Duodenal mucosa (tissue), 2 donors: ENCODE results near the gene SH3RF3.
A peak's percentile ranks its signal among the peaks of the same experiment; 100 is the strongest.

Experiments
- H3K27ac ChIP-seq: one replicate; pipeline ENCODE4 v1.7.0; 2013; ENCODE audit warnings: low read depth, low read length
- H3K27me3 ChIP-seq, 2 donors: one replicate each; pipeline ENCODE4 v1.7.0; 2013; ENCODE audit warnings: low read length in 2 of 2, control low read depth in 1 of 2; ENCODE audit not compliant: insufficient read depth in 2 of 2, control insufficient read depth in 1 of 2
- H3K36me3 ChIP-seq, 2 donors: one replicate each; pipeline ENCODE4 v1.7.0; 2013; ENCODE audit warnings: low read length in 2 of 2, control low read depth in 1 of 2; ENCODE audit not compliant: insufficient read depth in 2 of 2, control insufficient read depth in 1 of 2
- H3K4me1 ChIP-seq, 2 donors: one replicate each; pipeline ENCODE4 v1.7.0; 2013; ENCODE audit warnings: low read length in 2 of 2, control low read depth in 1 of 2; ENCODE audit not compliant: insufficient read depth in 2 of 2, control insufficient read depth in 1 of 2
- H3K4me3 ChIP-seq, 2 donors: one replicate each; pipeline ENCODE4 v1.7.0; 2013; ENCODE audit warnings: low read length in 2 of 2, low read depth in 1 of 2
- H3K9ac ChIP-seq, 2 donors: one replicate each; pipeline ENCODE4 v1.7.0; 2013; ENCODE audit warnings: low read length in 2 of 2, low read depth in 1 of 2
- H3K9me3 ChIP-seq, 2 donors: one replicate each; pipeline ENCODE4 v1.7.0; 2013; ENCODE audit warnings: low read length in 2 of 2, control low read depth in 1 of 2; ENCODE audit not compliant: control insufficient read depth in 1 of 2

The SH3RF3 gene

DNA sequence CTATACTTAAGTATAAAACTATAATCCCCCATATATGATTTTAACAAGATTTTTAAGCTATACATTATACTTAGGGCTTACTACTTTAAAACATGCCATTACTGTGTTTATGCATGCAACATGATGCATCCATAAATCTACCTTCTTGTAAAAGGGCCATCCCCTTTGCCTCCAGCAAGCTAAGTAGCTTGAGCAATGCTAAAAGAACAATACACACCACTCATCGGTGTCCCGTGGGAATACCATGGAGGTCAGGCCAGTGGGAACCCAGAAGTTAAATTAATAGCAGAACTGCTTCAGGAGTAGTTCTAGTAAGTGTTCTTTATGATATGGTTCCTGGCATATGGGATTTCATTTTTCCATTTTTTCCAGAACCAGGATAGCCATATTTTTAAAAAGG is 37.8 kb downstream of the SH3RF3 start:
- H3K4me3 ChIP-seq = no peak overlapping the region
- H3K36me3 ChIP-seq = no peaks in the 10 kb centered on the region
- H3K9me3 ChIP-seq = no peaks in the 10 kb centered on the region
- no peak overlapping the region for H3K27ac ChIP-seq
- no peaks in the 10 kb centered on the region for H3K27me3 ChIP-seq
- peaks cover 3 to 6% of the 10 kb centered on the region in 2 donors for H3K4me1 ChIP-seq
- H3K9ac ChIP-seq = no peak overlapping the region

DNA sequence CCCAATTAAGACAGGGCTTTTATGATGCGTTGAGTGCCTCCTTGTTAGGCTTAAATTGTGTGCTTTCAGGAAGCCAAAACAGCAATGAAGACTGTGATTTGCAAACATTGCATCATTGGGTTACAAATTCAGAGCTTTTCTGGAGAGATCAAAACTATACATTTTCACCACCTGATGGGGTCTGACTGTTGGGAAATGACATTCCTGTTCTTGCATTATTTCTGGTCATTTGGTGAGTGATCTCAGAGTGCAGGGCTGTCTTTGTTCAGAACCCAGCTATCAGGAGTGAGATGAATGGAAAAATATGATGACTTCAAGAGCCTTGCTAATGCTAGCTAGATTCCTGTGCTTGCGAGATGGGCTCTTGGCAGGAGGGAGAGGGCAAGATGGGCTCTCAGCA is 39.1 kb downstream of the SH3RF3 start:
- H3K27me3 ChIP-seq = no peaks in the 10 kb centered on the region
- no peak overlapping the region for H3K27ac ChIP-seq
- H3K4me3 ChIP-seq = no peak overlapping the region
- H3K4me1 ChIP-seq = peaks cover 3 to 15% of the 10 kb centered on the region in 2 donors
- H3K9me3 ChIP-seq = no peaks in the 10 kb centered on the region
- no peaks in the 10 kb centered on the region for H3K36me3 ChIP-seq
- H3K9ac ChIP-seq = no peak overlapping the region

GRCh38 chr2:109168716-109169115 is 39.7 kb downstream of the SH3RF3 start:
- Histone ChIP-seq H3K9ac (no peak overlapping the region), H3K4me3 (no peak overlapping the region), H3K9me3 (no peaks in the 10 kb centered on the region), H3K27ac (no peak overlapping the region), H3K36me3 (no peaks in the 10 kb centered on the region), H3K27me3 (no peaks in the 10 kb centered on the region), H3K4me1 (peaks cover 3 to 15% of the 10 kb centered on the region in 2 donors)

DNA sequence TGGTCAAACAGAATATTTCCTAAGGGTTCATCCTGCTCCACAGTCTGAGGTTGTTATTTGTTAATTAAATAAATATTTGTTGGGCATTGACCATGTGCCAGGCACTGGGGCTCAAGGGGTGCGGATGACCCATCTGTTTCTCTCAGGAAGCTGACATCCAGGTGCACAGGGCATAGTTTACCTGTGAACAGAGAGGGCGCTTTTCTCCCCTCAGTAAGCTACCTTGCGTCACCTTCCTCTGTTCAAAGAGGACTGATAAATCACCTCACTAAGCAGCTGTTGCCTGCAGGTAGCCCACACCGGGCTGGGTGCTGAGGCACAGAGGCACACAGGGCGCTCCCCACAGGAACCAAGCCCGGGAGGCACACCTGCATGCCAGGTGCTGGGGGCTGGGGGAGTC is 41.6 kb downstream of the SH3RF3 start:
- Histone ChIP-seq H3K4me3 (no peak overlapping the region), H3K9ac (no peak overlapping the region), H3K4me1 (peaks cover 0 to 15% of the 10 kb centered on the region in 2 donors), H3K36me3 (no peaks in the 10 kb centered on the region), H3K27me3 (no peaks in the 10 kb centered on the region), H3K27ac (no peak overlapping the region), H3K9me3 (peaks cover 0 to 4% of the 10 kb centered on the region in 2 donors)

- H3K9ac ChIP-seq = peak overlapping the region in 1 of 2 donors; percentile 22
These were observed 42.7 kb downstream of the SH3RF3 start for GRCh38 chr2:109171444-109172334.

GRCh38 chr2:109172556-109173105 is 43.6 kb downstream of the SH3RF3 start:
- Histone ChIP-seq H3K27ac (peak overlapping the region; percentile 79), H3K36me3 (no peaks in the 10 kb centered on the region), H3K9me3 (peaks cover 0 to 4% of the 10 kb centered on the region in 2 donors), H3K9ac (peak overlapping the region; percentile 2 to 22), H3K4me3 (no peak overlapping the region), H3K27me3 (no peaks in the 10 kb centered on the region), H3K4me1 (peaks cover 0 to 15% of the 10 kb centered on the region in 2 donors)

More at GRCh38 chr2:109171444-109172334, 42.7 kb downstream of the SH3RF3 start:
- Histone ChIP-seq H3K36me3 (no peaks in the 10 kb centered on the region), H3K9me3 (peaks cover 0 to 4% of the 10 kb centered on the region in 2 donors), H3K4me1 (peaks cover 0 to 15% of the 10 kb centered on the region in 2 donors), H3K27me3 (no peaks in the 10 kb centered on the region), H3K4me3 (no peak overlapping the region), H3K27ac (peak overlapping the region; percentile 79)

DNA sequence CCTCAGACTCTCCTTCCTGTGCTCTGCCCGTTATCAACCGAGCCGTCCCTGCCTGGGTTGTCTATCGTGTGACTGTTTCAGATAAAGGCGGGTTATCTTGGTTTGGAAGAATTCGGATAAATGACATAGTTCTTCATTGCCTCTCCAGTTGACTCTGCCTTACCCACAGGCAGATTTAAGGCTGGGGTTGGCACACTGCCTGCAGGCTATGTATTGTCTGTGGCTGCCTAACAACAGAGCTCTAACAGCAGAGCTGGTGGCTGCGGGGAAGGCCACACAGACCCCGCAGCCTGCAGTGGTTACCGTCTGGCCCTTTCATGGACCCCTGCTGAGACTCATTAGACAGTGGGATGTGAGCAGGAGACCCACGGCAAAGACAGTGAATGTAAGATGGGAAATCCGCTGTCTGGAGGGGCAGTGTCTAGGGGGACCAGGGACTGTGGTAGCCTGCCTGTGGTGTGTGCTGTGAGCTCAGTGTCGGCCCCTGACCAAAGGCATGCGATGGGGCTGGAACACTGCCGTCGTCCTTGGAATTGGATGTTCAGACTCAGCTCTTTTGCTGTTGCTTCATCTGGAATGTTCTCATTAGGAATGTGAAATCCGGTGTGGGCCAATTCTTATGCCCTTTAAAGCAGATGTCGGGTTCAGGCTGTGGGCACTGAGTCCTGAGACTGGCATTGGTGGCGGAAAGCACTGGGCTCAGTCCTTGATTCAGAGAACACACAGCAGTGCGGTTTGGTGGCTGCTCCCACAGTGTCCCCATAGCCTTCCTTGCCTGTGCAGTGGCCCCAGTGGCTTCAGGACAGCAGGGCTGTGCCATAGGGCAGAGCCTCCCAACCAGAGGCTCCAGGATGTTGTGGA is 44.5 kb downstream of the SH3RF3 start:
- Histone ChIP-seq H3K36me3 (no peaks in the 10 kb centered on the region), H3K27ac (peak overlapping the region; percentile 20), H3K9ac (no peak overlapping the region), H3K27me3 (no peaks in the 10 kb centered on the region), H3K4me3 (no peak overlapping the region), H3K9me3 (peaks cover 0 to 4% of the 10 kb centered on the region in 2 donors), H3K4me1 (peaks cover 0 to 15% of the 10 kb centered on the region in 2 donors)

DNA sequence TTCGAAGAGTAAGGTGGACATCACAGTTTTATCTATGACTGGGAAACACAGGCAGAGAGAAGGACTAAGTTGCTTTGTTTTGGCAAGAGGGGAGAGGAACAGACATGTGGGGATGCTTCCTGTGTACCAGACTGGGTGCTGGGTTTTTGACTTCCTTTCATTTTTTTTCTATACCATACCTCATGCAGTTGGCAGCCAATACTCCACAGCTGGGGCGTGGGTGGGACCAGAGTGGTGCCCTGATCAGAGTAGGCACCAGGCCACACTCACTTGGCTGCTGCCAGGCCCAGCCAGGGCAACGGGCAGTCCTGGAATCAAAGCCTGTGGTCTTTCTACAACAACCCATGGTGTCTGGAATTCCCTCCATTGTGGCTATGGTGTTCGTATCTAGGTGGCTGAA is 45.2 kb downstream of the SH3RF3 start:
- Histone ChIP-seq H3K9me3 (peaks cover 0 to 4% of the 10 kb centered on the region in 2 donors), H3K9ac (no peak overlapping the region), H3K4me3 (no peak overlapping the region), H3K4me1 (peaks cover 0 to 15% of the 10 kb centered on the region in 2 donors), H3K27me3 (no peaks in the 10 kb centered on the region), H3K36me3 (no peaks in the 10 kb centered on the region), H3K27ac (peak overlapping the region; percentile 42)

DNA sequence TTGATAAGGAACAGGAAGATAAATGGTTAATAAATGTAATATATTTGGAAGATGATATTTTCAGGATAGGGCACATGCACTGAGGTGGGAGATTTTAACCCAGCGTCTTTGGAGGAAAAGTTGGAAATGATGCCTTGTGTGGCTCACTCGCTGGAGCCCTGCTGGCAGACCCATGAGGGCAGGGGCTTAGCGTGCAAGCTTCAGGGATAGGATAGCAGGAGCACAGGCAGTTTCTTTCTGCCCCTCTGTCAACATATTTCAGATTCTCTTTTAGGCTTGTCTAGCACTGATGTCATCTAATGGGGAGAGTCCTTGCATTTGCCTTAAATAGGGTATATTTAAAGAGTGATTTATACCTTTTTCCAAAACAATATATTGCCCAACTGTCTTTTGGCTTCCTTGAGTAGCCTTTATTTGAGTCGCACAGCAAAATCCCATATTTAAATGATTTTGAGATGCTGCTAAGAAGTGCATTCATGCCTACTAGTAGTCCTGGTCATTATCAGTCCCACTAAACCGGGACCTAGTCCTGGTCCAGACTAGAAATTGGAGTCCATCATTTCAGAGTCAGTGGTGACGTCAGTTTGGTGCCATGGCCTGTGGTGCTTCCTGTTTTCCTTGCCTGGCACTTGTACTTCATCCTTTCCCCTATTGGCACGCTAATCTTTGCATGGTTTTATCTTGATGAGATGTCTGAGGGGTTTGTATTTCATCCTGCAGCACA is 45.8 kb downstream of the SH3RF3 start:
- H3K9ac ChIP-seq = no peak overlapping the region
- H3K9me3 ChIP-seq = peaks cover 2 to 4% of the 10 kb centered on the region in 2 donors
- no peaks in the 10 kb centered on the region for H3K27me3 ChIP-seq
- no peaks in the 10 kb centered on the region for H3K36me3 ChIP-seq
- H3K4me3 ChIP-seq = no peak overlapping the region
- peaks cover 0 to 15% of the 10 kb centered on the region in 2 donors for H3K4me1 ChIP-seq
- peak overlapping the region; percentile 42 for H3K27ac ChIP-seq
